Measurements from ENCODE around the gene SLC6A7.

The SLC6A7 gene

DNA sequence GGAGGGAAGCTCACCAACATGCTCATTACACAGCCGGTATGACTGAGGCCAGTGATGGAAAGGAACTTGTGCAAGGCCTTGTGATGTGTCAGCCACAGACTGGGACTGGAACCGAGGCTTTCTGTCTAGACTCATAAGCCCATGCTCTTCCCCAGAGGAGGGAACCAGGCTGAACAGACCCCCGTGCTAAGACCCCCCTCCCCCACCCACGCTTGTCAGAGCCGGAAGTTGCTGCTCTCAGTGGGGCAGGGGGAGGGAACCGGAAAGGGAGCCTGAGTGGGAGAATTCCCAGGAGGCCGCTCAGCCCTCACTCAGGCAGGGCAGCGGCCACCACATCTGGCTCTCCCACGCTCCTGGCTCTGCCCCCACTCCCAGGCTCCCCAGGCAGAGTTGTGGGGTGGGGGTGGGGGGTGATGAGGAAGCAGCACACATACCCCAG is 30.1 kb upstream of the SLC6A7 start:
- CTCF ChIA-PET: interaction anchor here (1.0 to 4.1 kb wide), 4 partner anchors 12 to 58 kb away, joined by 3 to 21 read pairs (median 6); no protein-coding TSS in a partner anchor
- POLR2A ChIA-PET: no interaction called here
- TF ChIP-seq, protein P1, sequence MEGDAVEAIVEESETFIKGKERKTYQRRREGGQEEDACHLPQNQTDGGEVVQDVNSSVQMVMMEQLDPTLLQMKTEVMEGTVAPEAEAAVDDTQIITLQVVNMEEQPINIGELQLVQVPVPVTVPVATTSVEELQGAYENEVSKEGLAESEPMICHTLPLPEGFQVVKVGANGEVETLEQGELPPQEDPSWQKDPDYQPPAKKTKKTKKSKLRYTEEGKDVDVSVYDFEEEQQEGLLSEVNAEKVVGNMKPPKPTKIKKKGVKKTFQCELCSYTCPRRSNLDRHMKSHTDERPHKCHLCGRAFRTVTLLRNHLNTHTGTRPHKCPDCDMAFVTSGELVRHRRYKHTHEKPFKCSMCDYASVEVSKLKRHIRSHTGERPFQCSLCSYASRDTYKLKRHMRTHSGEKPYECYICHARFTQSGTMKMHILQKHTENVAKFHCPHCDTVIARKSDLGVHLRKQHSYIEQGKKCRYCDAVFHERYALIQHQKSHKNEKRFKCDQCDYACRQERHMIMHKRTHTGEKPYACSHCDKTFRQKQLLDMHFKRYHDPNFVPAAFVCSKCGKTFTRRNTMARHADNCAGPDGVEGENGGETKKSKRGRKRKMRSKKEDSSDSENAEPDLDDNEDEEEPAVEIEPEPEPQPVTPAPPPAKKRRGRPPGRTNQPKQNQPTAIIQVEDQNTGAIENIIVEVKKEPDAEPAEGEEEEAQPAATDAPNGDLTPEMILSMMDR (IDR thresholded peaks at IDR 0.05; ENCODE audit: control extremely low read depth, extremely low read depth, low read depth, missing control alignments): no peak
- DNase-seq (ENCODE audit: extremely low spot score): peak; percentile 43

DNA sequence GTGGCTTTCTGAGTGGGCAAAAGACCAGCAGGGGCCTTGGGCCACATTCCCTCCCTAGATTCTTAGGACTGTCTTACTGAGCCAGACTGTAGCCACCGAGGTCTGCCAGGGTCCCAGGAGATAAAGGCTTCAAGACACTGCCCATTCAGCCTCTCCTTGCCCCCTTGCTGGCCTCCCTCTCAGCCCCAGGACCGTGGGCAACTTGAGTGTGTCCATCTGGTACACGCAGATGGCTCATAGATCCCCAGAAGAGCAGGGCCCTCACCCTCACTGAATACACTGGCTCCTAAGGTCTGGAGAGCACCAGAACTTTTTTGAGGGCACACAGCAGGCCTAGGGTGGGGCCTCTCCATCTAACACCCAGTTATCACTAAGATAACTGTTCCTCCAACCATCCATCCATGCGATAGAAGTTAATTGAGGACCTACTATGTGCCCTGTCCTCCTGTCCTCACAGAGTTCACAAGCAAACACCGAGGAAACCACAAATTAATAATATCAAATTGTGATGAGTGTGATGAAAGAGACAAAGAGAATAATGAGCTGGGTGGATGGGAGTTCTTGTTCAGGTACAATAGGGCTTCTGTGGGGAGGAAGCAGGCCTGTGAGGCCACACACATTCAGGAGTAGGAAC is 29.3 kb upstream of the SLC6A7 start:
- ChIA-PET CTCF (interaction anchor here (1.0 to 4.1 kb wide), 5 partner anchors 13 to 60 kb away, joined by 3 to 21 read pairs (median 3); no protein-coding TSS in a partner anchor), POLR2A (no interaction called here)
- TF ChIP-seq, protein P1 (IDR thresholded peaks at IDR 0.05; ENCODE audit: control extremely low read depth, extremely low read depth, low read depth, missing control alignments): no peak
- DNase-seq (ENCODE audit: extremely low spot score): no peak

DNA sequence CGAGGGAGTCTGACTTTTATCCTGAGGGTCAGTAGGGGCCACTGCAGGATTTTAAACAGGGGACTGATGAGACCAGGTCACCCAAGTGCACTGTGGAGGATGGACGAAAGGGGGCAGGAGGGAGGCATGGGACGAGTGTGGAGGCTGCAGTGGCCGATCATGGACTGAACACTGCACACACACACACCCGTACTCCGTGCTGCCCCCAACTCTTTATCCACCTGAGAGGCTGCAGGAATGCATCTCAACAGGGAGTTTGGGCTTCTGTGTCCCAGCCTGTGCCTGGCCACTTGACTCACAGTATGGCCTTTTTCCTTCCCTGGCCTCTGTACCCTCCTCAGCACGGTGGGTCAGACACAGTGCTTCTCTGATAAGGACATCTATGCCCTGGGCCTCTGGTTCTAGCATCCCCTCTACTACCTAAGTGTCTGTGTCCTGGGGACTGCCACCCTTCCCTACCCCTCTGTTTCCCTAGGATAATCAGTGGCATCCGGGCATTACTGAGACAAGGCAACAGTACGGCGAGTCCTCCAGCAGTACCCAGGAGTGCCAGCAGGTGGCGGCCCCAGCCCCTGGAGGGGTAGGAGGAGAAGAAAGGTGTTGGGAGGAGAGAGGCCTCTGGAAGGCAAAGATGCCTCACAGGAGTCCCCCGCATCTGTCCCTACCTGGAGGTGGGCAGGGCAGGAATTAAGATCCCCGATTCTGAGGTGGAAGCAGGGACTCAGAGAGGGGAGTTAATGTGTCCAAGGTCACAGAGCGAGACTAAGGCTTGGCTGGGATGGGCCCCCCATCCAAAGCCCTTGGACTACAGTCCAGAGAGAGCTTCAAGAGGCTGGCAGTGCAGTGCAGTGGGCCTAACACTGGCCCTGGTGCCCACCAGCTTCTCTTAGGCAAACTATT is 28.4 kb upstream of the SLC6A7 start:
- POLR2A ChIA-PET: no interaction called here
- TF ChIP-seq, protein P1 (IDR thresholded peaks at IDR 0.05; ENCODE audit: control extremely low read depth, extremely low read depth, low read depth, missing control alignments): peak; percentile 87
- CTCF ChIA-PET: interaction anchor here (0.7 to 4.1 kb wide), 18 partner anchors 8 to 253 kb away, joined by 3 to 22 read pairs (median 4); no protein-coding TSS in a partner anchor
- peak; percentile 86 for DNase-seq (ENCODE audit: extremely low spot score)

DNA sequence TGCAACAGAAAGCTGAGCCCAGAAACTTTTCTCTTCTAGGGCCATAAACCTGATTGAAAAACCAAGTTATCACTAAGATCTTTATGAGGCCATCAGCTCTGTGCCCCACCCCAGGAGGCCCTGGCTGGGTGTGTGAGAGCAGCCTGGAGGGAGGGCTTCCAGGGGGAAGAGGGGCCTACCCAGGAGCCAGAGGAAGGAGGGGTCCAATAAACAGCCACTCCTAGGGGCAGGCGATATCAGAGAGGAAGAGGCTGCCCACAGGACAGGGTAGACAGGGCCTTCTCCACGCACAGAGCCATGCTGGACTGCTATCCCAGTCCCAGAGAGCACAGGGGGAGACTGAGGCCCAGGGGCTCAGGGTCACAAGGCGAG is 27.7 kb upstream of the SLC6A7 start:
- POLR2A ChIA-PET: no interaction called here

DNA sequence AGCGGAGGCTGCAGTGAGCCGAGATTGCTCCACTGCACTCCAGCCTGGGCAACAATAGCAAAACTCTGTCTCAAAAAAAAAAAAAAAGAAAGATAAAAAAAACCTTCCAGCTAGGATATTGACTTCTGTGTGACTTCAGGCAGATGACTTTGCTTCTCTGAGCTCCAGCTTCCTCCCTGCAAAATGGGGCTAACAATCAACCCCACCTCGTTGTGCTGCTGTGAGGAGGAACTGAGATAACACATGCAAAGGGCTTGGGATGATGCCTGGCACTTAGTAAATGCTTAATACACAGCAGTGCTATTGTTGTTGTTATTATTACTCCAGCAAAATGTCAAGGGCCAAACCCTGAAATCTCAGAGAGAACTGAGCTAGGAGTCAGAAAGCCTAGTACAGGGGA is 26.8 kb upstream of the SLC6A7 start:
- ChIA-PET POLR2A (no interaction called here), CTCF (interaction anchor here (1.2 to 2.4 kb wide), 11 partner anchors 8 to 189 kb away, joined by 3 to 22 read pairs (median 4); no protein-coding TSS in a partner anchor)
- no peak for DNase-seq (ENCODE audit: extremely low spot score)
- TF ChIP-seq, protein P1 (IDR thresholded peaks at IDR 0.05; ENCODE audit: control extremely low read depth, extremely low read depth, low read depth, missing control alignments): no peak

More for the DNA sequence above, 27.7 kb upstream of the SLC6A7 start:
- TF ChIP-seq, protein P1 (IDR thresholded peaks at IDR 0.05; ENCODE audit: control extremely low read depth, extremely low read depth, low read depth, missing control alignments): no peak
- no peak for DNase-seq (ENCODE audit: extremely low spot score)
- CTCF ChIA-PET: interaction anchor here (0.7 to 2.4 kb wide), 15 partner anchors 9 to 252 kb away, joined by 3 to 22 read pairs (median 4); no protein-coding TSS in a partner anchor

DNA sequence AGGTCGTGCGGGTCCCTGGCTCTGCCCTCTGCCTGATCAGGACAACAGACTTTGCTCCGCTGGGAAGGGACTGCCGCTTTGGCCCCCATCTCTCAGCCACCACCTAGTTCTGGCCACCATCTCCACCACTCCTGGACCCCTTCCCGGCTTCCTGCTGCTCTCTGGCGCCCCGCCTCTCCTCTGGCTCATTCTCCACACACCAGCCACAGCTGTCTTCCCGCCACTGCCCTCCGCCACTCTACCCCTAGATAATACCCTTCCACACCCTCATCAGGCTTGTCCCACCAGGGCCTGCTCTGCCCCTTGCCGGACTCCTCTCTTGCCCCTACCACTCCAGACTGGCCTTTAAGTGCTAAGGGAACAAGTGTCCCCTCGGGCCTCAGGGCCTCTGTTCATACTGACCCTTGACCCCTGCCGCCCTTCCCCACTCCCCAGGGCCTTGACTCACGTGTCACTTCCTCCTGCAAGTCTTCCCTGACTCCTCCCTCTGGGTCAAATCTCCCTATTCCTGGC is 26.3 kb upstream of the SLC6A7 start:
- TF ChIP-seq, protein P1 (IDR thresholded peaks at IDR 0.05; ENCODE audit: control extremely low read depth, extremely low read depth, low read depth, missing control alignments): no peak
- ChIA-PET CTCF (interaction anchor here (1.4 to 2.4 kb wide), 6 partner anchors 8 to 186 kb away, joined by 4 to 22 read pairs (median 6); no protein-coding TSS in a partner anchor), POLR2A (no interaction called here)
- DNase-seq (ENCODE audit: extremely low spot score): no peak

Data from GM10248 (cell line).